PC-3 (cell line): ENCODE data around the gene CERKL. TPM values are rescaled to one million over a fixed set of nuclear protein-coding genes. Genes with fewer than 3 reads are reported as not detected.

Experiments
- ATAC-seq: fragments of 200-7000 bp; cut with Tn5 transposase; 2 replicates; pipeline ENCODE4 v1.9.1; 2020; ENCODE audit warnings: mild to moderate bottlenecking, moderate library complexity
- BruUV-seq: library from RNA; stranded (reverse); fragments of 400-500 nt; replicated peaks from 2 replicates; lab custom pipeline; 2021; lab: Mats Ljungman, UMichigan
- CTCF ChIA-PET: fragments of 300-600 bp; sonication (Branson Sonifier 250); formaldehyde crosslinking; loops from one replicate; lab custom pipeline; 2022; ENCODE audit warnings: antibody characterized with exemption; lab: Charles Lee
- POLR2A ChIA-PET: fragments of 300-600 bp; sonication (Branson Sonifier 250); formaldehyde crosslinking; loops from one replicate; lab custom pipeline; 2022; ENCODE audit warnings: antibody characterized with exemption; ENCODE audit not compliant: unreplicated experiment; lab: Charles Lee
- DNase-seq: peaks from one replicate; pipeline ENCODE4 v3.0.0-alpha.2; 2015
- H2AFZ ChIP-seq: fragments of 300-600 bp; sonication (generic); 2 replicates; pipeline ENCODE4 v1.6.0; 2016; ENCODE audit warnings: antibody characterized with exemption, low read length
- H3F3A ChIP-seq: fragments of 300-600 bp; sonication (generic); one replicate; pipeline ENCODE4 v1.6.0; 2017; ENCODE audit warnings: antibody characterized with exemption, low read length, control low read depth, mild to moderate bottlenecking; ENCODE audit not compliant: unreplicated experiment
- H3K27ac ChIP-seq: fragments of 300-600 bp; sonication (generic); 2 replicates; pipeline ENCODE4 v1.5.1; 2016; ENCODE audit warnings: mild to moderate bottlenecking, low read length
- H3K27me3 ChIP-seq: fragments of 300-600 bp; sonication (generic); 2 replicates; pipeline ENCODE4 v1.6.1; 2016; ENCODE audit warnings: low read length, mixed read lengths
- H3K36me3 ChIP-seq: fragments of 300-600 bp; sonication (generic); 2 replicates; pipeline ENCODE4 v1.6.1; 2016; ENCODE audit warnings: low read depth, mixed run types, low read length, mixed read lengths
- H3K4me1 ChIP-seq: fragments of 300-600 bp; sonication (generic); 2 replicates; pipeline ENCODE4 v1.5.1; 2016; ENCODE audit warnings: low read length; ENCODE audit not compliant: insufficient read depth
- H3K4me2 ChIP-seq: fragments of 300-600 bp; sonication (generic); 2 replicates; pipeline ENCODE4 v1.6.0; 2016; ENCODE audit warnings: low read length
- H3K4me3 ChIP-seq: fragments of 300-600 bp; sonication (generic); 2 replicates; pipeline ENCODE4 v1.5.1; 2016; ENCODE audit warnings: mild to moderate bottlenecking, low read length, mixed read lengths
- H3K79me2 ChIP-seq: fragments of 300-600 bp; sonication (generic); 2 replicates; pipeline ENCODE4 v1.6.1; 2017; ENCODE audit warnings: low read length, mixed read lengths
- H3K9ac ChIP-seq: fragments of 300-600 bp; sonication (generic); 2 replicates; pipeline ENCODE4 v1.6.0; 2016; ENCODE audit warnings: mild to moderate bottlenecking, low read length
- H3K9me2 ChIP-seq: fragments of 300-600 bp; sonication (generic); replicated peaks from 2 replicates; pipeline ENCODE4 v1.6.1; 2016; ENCODE audit warnings: mixed run types, low read length, mixed read lengths
- H3K9me3 ChIP-seq: fragments of 300-600 bp; sonication (generic); 2 replicates; pipeline ENCODE4 v1.6.1; 2016; ENCODE audit warnings: low read length, mixed read lengths
- H4K20me1 ChIP-seq: fragments of 300-600 bp; sonication (generic); 2 replicates; pipeline ENCODE4 v1.6.1; 2016; ENCODE audit warnings: low read length, mixed read lengths
- CTCF ChIP-seq: fragments of 300-600 bp; sonication (generic); conservative IDR thresholded peaks from 2 replicates; pipeline ENCODE4 v1.5.1; 2017; ENCODE audit warnings: antibody characterized with exemption, low read depth, mild to moderate bottlenecking, low read length
- EZH2 ChIP-seq: fragments of 300-600 bp; sonication (generic); IDR thresholded peaks from one replicate; pipeline ENCODE4 v1.6.1; 2017; ENCODE audit warnings: antibody characterized with exemption, mild to moderate bottlenecking, low read length; ENCODE audit not compliant: unreplicated experiment
- EZH2phosphoT487 ChIP-seq: fragments of 300-600 bp; sonication (generic); IDR thresholded peaks from 2 replicates; pipeline ENCODE4 v1.6.1; 2018; ENCODE audit warnings: mild to moderate bottlenecking, antibody characterized with exemption, low read length, borderline replicate concordance
- intact Hi-C: fragments of 100-400 bp; cut with micrococcal nuclease; formaldehyde crosslinking; loops from 2 replicates; pipeline ENCODE4 v1.9.0; 2023
- total RNA-seq: library from RNA; depleted of rRNA; stranded (reverse); fragments of >200 nt; gene quantifications from 2 replicates; pipeline ENCODE4 v1.2.3, GENCODE V29; 2014

Gene CERKL
- total RNA-seq, 1 experiment from 2014 or later = 0.98 TPM

DNA sequence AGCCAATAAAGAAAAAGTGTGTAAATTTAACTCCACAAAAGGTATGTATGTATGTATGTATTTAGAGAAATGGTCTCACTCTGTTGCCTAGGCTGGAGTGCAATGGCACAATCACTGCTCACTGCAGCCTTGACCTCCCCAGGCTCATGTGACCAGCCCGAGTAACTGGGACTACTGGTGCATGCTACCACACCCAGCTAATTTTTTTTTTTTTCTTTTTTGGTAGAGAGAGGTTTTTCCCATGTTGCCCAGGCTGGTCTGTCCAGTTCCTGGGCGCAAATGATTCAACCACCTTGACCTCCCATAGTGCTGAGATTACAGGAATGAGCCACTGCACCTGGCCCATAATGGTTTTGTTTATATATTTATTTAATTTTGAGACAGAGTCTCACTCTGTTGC, 67.1 kb downstream of the CERKL start:
- no peak overlapping the region for H3K27ac ChIP-seq
- H3F3A ChIP-seq = no peaks in the 10 kb centered on the region
- H3K9me3 ChIP-seq = no peaks in the 10 kb centered on the region
- no peak overlapping the region for H2AFZ ChIP-seq
- ATAC-seq (no peak), DNase-seq (no peak)
- ChIA-PET POLR2A (no interaction called here), CTCF (no interaction called here)
- BruUV-seq = no TSS peak
- no peaks in the 10 kb centered on the region for H4K20me1 ChIP-seq
- no peak overlapping the region for H3K4me3 ChIP-seq
- no peaks in the 10 kb centered on the region for H3K4me1 ChIP-seq
- TF ChIP-seq EZH2phosphoT487 (no peak), CTCF (no peak), EZH2 (no peak)
- no peak overlapping the region for H3K4me2 ChIP-seq
- no peaks in the 10 kb centered on the region for H3K27me3 ChIP-seq
- H3K79me2 ChIP-seq = no peaks in the 10 kb centered on the region
- H3K36me3 ChIP-seq = no peaks in the 10 kb centered on the region
- intact Hi-C loops = no loop called here
- H3K9me2 ChIP-seq = no peaks in the 10 kb centered on the region
- H3K9ac ChIP-seq = no peak overlapping the region

- Histone ChIP-seq H3K9me2 (no peaks in the 10 kb centered on the region), H3K36me3 (no peaks in the 10 kb centered on the region), H4K20me1 (no peaks in the 10 kb centered on the region), H3K27me3 (no peaks in the 10 kb centered on the region), H3K9ac (no peak overlapping the region), H3K27ac (no peak overlapping the region), H3K79me2 (no peaks in the 10 kb centered on the region), H3K9me3 (no peaks in the 10 kb centered on the region), H3F3A (no peaks in the 10 kb centered on the region), H3K4me2 (no peak overlapping the region), H3K4me3 (no peak overlapping the region), H3K4me1 (no peaks in the 10 kb centered on the region), H2AFZ (no peak overlapping the region)
- intact Hi-C loops = no loop called here
- TF ChIP-seq EZH2phosphoT487 = no peak
- TF ChIP-seq EZH2 = no peak
- TF ChIP-seq CTCF = no peak
- BruUV-seq = no TSS peak
- ChIA-PET CTCF (no interaction called here), POLR2A (no interaction called here)
- DNase-seq = no peak
- no peak for ATAC-seq
These were observed 68.4 kb downstream of the CERKL start for GRCh38 chr2:181588546-181588945.

DNA sequence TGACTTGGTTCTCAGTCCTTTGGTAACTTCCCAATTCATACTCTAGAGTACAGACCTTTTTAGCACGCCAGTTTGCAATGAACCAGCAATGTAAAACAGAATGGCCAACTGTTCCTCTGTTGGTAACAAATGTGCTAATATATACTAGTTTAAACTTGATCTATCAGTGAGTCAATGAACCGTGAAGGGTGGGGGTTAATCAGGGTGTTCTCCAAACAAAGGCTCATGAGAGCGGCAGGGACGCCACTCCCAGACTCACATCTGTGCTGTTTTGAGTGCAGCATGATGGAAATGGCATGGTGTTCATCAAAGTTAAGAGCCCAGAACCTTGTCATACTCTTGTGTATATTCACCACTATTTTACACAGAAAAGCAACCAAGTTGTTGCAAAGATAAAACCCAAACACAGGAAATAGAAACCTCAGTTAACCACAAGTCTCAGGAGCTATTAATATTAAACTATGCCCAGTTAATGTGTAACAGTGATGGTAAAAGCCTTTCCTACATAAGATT, 70.3 kb downstream of the CERKL start:
- no peaks in the 10 kb centered on the region for H3F3A ChIP-seq
- POLR2A ChIA-PET = interaction anchor here (0.6 kb wide), 1 partner anchor 13 kb away, joined by 3 read pairs; no protein-coding TSS in a partner anchor
- no peaks in the 10 kb centered on the region for H3K79me2 ChIP-seq
- no peaks in the 10 kb centered on the region for H3K27me3 ChIP-seq
- no peak overlapping the region for H3K4me3 ChIP-seq
- no peaks in the 10 kb centered on the region for H3K9me3 ChIP-seq
- DNase-seq (no peak), ATAC-seq (no peak)
- no peaks in the 10 kb centered on the region for H4K20me1 ChIP-seq
- no peaks in the 10 kb centered on the region for H3K4me1 ChIP-seq
- H3K4me2 ChIP-seq = no peak overlapping the region
- H3K36me3 ChIP-seq = no peaks in the 10 kb centered on the region
- no peak for TF ChIP-seq EZH2
- TF ChIP-seq EZH2phosphoT487 = no peak
- TF ChIP-seq CTCF = no peak
- no peaks in the 10 kb centered on the region for H3K9me2 ChIP-seq
- BruUV-seq = no TSS peak
- intact Hi-C loops = no loop called here
- H3K9ac ChIP-seq = no peak overlapping the region
- H3K27ac ChIP-seq = no peak overlapping the region
- no peak overlapping the region for H2AFZ ChIP-seq
- CTCF ChIA-PET = no interaction called here
